Posterior cingulate gyrus (tissue), 11 donors: Measurements from ENCODE around the gene DTHD1.

ENCODE experiments used
- DNase-seq, 10 donors: peaks; one replicate each; pipeline versions ENCODE4 v3.0.0 to v3.0.0-alpha.2; 2020 to 2021; ENCODE audit warnings: mixed read lengths in 3 of 10
- intact Hi-C: fragments of 100-400 bp; cut with DNase I; formaldehyde crosslinking; loops from one replicate; pipeline ENCODE4 v1.15.1; 2023

Gene DTHD1

GRCh38 chr4:36269101-36269500 is 12.3 kb upstream of the DTHD1 start:
- no peak for DNase-seq
- intact Hi-C loops, result no loop called here

- no peak for DNase-seq
- intact Hi-C loops, result no loop called here
Measured at GRCh38 chr4:36269533-36270173, 11.8 kb upstream of the DTHD1 start.

- intact Hi-C loops, result no loop called here
- DNase-seq, result no peak
Measured at GRCh38 chr4:36273276-36273675, 8.1 kb upstream of the DTHD1 start.

- intact Hi-C loops, result no loop called here
- DNase-seq, result no peak
Measured at GRCh38 chr4:36274158-36274557, 7.3 kb upstream of the DTHD1 start.

- no peak for DNase-seq
- intact Hi-C loops, result no loop called here
Measured at GRCh38 chr4:36277533-36277932, 3.9 kb upstream of the DTHD1 start.

GRCh38 chr4:36278789-36279188 is 2.6 kb upstream of the DTHD1 start:
- intact Hi-C loops, result no loop called here
- no peak for DNase-seq

- DNase-seq, result peak in 6 of 10 donors; percentile 10 to 86 (median 64)
- intact Hi-C loops, result no loop called here
Measured at GRCh38 chr4:36280555-36280954, 861 bp upstream of the DTHD1 start.

GRCh38 chr4:36282503-36283030 is 1.2 kb downstream of the DTHD1 start:
- intact Hi-C loops, result no loop called here
- no peak for DNase-seq

- intact Hi-C loops, result no loop called here
- no peak for DNase-seq
Measured at GRCh38 chr4:36283912-36284465, 2.6 kb downstream of the DTHD1 start.

GRCh38 chr4:36285784-36286480 is 4.5 kb downstream of the DTHD1 start:
- intact Hi-C loops, result no loop called here
- no peak for DNase-seq

GRCh38 chr4:36286481-36286871 is 5.1 kb downstream of the DTHD1 start:
- intact Hi-C loops, result no loop called here
- DNase-seq, result no peak

GRCh38 chr4:36288731-36289426 is 7.5 kb downstream of the DTHD1 start:
- DNase-seq, result no peak
- intact Hi-C loops, result no loop called here

- DNase-seq, result no peak
- intact Hi-C loops, result loop anchor here (10.0 kb wide), 1 partner anchor 54 kb away; no protein-coding TSS in a partner anchor
Measured at GRCh38 chr4:36290641-36291040, 9.2 kb downstream of the DTHD1 start.

GRCh38 chr4:36292556-36293188 is 11.3 kb downstream of the DTHD1 start:
- DNase-seq, result peak in 4 of 10 donors; percentile 37 to 87 (median 79)
- intact Hi-C loops, result loop anchor here (10.0 kb wide), 1 partner anchor 52 kb away; no protein-coding TSS in a partner anchor

GRCh38 chr4:36301127-36301526 is 19.7 kb downstream of the DTHD1 start:
- intact Hi-C loops, result no loop called here

GRCh38 chr4:36303426-36304137 is 22.2 kb downstream of the DTHD1 start:
- no peak for DNase-seq
- intact Hi-C loops, result no loop called here

More at GRCh38 chr4:36301127-36301526, 19.7 kb downstream of the DTHD1 start:
- no peak for DNase-seq

GRCh38 chr4:36304138-36304681 is 22.8 kb downstream of the DTHD1 start:
- DNase-seq, result no peak
- intact Hi-C loops, result no loop called here

GRCh38 chr4:36308150-36308549 is 26.7 kb downstream of the DTHD1 start:
- intact Hi-C loops, result no loop called here
- DNase-seq, result no peak

- intact Hi-C loops, result no loop called here
- no peak for DNase-seq
Measured at GRCh38 chr4:36310216-36310615, 28.8 kb downstream of the DTHD1 start.

- intact Hi-C loops, result no loop called here
- no peak for DNase-seq
Measured at GRCh38 chr4:36310793-36311192, 29.4 kb downstream of the DTHD1 start.
